IPS-NIHi7 (cell line): ENCODE results near the gene TMA16.
"Not testable (repeated sequence)": the region's sequence is repeated elsewhere in the genome, so short reads cannot be mapped to it uniquely, and the experiment has no call there.

Experiments
- DNase-seq: peaks from one replicate; pipeline ENCODE4 v3.0.0; 2012; ENCODE audit warnings: mixed read lengths; ENCODE audit errors: extremely low spot score

The TMA16 gene

DNA sequence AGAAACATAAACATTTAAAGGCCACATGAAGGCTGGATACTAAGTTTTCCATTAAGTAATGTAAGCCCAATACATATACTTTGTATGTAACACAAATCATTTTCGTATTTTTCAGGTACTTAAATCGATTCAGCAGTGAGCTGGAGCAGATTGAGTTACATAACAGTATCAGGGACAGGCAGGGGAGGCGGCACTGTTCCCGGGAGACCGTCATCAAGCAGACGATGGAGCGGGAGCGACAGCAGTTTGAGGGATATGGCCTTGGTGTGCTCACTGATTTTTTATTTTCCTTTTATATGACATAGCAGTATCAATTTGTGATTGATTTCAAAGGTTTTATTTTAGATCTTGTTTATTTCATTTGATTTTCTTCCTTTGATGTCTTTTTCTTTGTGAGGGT, 20.7 kb downstream of the TMA16 start:
- DNase-seq = no peak

DNA sequence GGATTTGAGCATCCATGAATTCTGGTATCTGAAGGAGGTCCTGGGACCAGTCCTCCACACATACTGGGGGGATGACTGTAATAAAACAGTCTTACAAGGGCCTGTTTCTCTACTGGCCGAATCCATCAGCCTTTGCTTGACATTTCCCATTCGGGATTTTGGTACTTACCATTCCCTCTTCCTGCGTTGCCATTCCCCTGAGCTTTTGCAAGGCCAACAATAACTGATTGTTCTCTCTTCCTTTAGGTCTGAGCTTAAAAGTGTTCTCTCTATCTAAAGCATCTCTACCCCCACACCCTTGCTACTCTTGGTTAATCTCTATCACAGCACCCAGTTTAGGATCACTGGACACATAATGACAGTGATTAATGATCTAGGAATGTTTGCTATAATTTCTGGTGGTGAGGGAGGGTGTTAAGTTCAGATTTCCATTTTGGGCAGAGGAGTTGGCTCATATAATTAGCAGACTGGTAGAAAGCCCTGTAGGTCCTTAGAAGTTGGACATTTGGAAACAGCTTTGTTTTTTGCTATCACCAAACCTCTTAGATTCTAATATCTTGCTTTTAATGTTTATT, 29.4 kb downstream of the TMA16 start:
- no peak for DNase-seq

DNA sequence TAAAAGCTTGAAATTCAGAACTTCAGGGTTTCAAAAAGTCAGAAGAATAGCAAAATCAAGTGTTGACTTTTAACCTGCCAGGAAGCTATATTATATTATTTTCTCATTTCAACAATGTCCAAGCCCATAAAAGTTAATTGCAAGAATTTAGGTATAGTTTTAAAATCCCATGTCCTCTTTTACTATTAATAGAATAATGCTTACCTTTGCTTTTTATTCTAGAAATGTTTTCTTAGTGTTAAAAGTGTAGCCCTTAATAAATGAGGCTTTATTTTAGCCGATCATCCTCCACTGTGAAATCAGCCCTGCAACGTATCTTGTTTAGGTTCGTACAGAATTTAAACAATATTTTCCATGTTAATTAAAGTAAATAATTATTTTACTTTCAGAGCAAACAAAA, 31.5 kb downstream of the TMA16 start:
- no peak for DNase-seq

DNA sequence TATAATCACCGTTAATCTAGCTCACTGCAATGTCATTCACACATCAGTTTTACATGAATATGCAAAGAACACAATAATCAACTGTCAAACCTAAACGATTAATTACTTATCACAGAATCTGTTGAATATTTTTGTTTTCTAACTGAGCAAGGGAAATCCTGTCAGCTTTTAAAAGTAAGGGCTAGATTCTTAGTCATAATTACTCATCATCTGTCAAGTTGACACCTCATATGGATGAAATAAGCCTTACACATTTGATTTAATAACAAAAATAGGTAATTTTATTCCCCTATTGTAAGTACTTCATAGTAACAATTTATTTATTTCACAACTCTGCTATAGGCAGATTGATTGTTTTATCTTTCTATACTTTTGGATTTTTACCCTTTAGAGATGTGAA, 32.7 kb downstream of the TMA16 start:
- DNase-seq = no peak

DNA sequence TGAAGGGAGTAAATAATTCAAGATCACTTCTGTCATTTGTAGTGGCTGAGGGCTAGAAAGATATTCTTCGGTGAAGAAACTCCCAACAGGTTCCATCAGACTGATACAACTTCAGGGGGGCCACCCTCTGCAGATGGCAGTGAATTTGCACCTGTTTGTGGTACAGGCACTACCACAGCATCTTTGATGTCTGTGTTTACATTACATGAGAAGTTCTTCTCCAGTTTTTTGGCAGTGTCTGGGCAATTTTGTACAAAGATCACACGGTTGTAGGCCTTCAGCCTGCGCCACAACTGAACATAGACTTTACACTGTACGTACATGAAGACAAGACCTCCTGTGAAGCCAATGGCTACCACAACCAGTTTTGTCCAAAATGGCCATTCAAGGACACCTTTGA, 34.2 kb downstream of the TMA16 start:
- DNase-seq = no peak

DNA sequence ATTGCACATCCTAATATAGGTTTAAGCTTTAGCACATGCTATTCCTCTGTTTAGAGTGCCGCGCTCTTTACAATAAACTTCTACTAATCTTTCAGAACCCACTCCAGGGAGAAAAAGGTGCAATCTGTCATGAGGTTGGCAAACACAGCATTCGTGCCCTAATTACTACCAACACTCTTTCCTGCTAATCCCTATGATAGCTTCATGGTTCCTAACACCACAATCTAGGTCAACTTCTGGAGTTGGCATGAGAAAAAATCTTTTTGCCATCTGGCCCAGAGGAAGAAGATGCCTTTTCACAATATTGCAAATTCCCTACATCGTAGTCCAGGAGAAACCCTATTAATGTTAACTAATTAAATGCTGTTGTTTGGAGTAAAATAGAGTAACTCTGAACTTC, 39.6 kb downstream of the TMA16 start:
- no peak for DNase-seq

DNA sequence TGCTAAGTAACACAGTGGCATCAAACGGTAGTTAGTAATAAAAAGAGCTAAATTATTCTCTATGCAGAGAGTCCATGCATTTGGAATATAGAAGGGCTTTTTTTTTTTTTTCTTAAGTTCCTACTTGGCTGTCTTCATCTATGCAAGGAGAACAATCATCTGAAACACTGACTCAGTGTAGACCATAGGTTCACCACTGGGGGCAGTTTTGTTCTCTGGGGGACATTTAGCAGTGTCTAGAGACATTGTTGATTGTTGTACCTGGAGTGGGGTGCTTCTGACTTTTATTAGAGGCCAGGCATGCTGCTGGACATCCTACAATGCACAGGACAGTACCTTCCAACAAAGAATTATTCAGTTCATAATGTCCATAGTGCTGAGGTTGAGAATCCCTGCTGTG, 41.2 kb downstream of the TMA16 start:
- DNase-seq = no peak

DNA sequence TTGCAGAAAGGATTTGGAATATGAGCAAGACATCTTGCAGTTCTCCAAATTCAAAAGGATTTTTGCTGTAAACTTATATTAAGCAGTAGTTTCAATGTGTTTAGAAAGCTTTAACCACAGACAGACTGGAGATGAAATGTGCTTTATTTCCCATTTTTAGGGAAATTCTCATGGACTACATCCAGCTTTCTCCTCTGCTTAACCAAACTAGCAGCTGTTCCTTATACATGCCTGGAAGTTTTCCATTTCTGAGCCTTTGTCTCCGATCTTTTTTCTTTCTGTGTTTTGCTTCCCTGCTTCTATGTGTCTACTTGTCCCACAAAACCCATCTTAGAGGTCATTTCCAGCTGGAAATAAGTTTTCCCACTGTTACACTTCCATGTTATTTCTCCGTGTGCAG, 41.6 kb downstream of the TMA16 start:
- no peak for DNase-seq

DNA sequence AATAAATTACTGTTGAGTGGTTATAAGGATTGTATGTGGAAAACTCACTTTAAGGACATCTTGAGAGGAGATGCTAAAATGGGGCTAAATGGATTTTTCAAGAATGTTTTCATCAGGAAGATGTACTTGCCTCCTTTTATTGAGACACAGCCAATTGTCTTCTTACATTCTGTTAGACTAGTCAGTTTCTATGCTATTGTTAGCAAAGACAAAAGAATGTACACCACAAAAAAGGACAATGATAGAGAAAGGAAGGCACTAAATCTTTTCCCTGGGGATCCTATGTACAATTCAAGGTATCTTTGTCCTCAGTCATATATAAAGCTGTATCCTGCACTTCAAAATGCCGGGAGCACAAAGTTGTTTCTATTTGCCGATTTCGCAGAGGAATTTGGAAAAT, 42.6 kb downstream of the TMA16 start:
- DNase-seq = no peak

DNA sequence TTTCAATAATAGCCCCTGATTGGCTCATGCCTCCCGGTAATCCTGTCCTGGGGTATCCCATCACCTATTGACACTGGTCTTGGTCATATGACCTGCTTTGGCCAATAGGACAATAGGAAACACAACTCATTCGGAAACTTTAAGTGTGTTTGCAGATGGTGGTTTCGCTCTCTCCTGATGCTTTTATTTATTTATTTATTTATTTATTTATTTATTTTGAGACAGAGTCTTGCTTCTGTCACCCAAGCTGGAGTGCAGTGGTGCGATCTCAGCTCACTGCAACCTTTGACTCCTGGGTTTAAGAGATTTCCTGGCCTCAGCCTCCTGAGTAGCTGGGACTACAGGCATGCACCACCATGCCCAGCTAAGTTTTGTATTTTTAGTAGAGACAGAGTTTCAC, 44.3 kb downstream of the TMA16 start:
- not testable (repeated sequence) for DNase-seq

DNA sequence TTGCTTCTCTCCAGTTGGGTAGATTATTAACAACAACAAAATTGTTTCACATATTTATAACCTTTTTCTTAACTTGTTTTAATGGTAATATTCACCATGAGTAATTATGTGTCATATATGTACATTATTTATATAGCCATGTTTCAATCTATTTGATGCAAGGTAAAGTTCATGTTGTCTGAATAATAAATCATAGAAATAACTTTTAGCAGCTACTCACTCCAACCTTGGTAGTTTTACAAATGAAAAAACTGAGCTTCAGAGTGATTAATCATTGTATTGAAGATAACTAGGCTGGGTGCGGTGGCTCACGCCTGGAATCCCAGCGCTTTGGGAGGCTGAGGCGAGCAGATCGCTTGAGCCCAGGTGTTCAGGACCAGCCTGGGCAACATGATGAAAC, 46.0 kb downstream of the TMA16 start:
- DNase-seq = no peak

DNA sequence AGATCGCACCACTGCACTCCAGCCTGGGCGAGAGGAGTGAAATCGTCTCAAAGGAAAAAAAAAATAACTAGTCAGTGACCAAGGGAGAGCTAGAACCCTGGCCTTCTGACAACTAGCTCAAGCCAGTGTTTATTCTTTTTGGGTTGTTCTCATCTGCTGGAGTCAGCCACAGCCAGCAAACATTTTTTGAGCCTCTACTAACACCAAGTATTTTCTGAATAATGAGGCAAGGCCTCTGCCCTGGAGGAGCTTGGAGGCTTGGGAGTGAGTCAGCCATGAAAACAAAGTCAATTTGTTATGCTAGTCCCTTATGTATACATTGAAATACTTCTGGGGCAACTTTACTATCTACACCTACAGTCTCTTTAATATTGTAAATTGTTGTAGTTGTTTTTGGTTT, 46.5 kb downstream of the TMA16 start:
- DNase-seq = no peak

DNA sequence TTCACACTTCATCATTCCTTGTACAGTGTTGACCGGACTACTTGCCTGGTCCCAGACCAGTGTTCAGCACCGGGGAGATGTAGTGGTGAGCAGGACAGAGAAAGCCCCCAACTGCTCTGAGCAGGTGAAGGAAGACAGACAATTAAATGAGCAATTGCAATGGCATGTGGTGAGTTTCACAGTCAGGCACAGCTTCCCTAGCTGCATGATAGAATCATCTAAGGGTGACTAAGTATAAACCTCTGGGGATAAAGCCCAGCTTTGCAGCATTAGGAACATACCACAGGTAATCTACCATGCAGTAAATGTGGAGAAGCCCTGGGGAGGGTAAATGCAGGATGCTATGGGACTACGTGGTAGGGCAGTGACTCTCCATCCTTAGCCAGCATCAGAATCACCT, 47.8 kb downstream of the TMA16 start:
- DNase-seq = no peak

DNA sequence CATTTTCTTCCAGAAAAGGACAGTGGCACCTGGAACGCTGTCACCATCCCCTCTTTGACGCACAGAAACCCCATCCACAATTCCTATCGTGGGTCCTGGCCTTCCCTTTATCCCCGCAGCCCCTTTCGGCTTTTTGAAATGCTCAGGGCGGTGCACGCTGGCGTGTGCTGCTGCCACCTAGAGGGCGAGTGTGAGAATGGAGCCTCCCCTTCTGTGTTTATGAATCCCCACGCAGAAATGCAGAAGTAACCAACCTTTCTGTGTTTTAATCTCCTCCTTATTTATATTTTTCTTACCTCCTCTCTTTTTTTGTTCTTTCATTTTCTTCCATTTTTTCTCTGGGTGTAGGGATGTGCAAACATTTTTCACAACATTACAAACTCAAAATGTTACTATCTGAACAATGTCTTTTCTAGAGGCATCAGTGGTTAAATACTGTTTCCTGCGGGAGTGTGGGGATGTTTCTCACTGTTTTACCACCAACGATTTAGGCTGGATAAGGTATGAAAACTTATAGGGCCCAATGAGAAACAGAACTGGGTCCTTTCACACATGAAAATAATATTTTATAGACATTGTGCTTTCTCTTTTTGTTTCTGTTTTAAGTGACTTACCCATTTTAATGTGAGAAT, 50.0 kb downstream of the TMA16 start:
- DNase-seq = peak; percentile 79

DNA sequence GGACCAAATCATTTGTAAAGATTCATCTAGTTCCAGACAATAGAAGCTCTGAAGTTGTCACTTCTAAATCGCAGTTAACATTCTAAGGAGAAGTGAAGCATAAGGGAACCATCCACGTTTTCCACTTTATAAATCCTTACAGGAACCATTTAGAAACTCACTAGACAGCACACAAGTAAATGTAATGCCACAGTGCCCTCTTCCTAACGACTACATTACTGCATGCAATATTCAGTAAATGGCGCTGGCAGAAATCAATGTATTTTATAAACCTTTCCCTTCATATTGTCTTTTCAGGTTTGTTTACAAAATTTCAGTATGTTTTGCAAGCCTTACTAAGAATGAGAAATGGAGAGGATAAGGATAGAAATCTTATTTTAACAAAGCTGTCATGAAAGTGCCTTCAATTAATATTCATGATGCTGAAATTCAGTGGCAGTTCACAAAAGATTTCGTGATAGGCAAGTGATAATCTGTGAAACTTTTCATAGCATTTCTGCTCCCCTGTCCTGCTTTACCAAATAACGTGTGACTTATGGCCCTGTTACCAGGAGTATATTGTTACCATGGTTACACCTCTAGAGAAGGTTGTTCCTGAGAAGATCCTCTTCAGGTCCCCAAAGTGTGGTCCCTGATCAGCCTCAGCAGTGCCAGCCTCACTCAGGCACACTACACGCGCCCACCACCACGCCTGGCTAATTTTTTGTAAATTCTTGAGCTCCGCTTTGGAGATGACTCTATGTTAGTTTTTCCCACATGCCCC, 54.2 kb downstream of the TMA16 start:
- DNase-seq = peak; percentile 29

DNA sequence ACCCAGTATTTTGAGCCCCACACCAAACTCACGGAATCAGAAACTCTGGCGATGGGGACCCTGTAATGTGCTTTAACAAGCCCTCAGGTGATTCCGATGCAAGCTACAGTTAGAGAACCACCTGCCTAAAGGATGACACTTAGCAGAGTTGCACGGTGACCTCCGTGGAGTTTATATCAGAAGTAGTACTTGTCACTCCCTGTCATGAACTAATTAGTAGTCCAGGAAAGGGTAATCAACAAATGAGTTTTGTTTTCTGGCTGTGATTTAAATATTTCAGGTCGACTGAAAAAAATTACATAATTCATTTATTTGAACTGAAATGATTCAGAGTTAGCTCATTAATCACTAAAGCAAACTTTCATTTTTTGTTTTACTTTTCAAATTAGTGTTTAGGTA, 56.4 kb downstream of the TMA16 start:
- DNase-seq = no peak

DNA sequence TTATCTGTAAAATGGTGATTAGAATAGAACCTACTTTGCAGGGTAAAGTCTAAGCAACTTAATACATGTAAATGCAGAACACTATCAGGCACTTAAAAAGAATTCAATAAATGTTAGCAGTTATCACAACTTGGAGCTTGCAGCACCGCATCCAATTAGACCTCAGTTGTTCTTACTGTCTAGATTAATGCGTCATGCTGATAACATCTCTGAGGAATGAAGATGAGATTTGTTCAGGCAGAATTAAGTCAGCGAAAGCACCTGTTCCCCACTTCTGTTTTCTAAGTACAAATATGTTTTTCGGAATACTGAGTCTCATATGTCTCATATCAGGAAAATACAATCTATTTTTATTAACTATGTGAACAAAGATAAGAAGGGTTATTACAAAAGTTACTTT, 58.7 kb downstream of the TMA16 start:
- no peak for DNase-seq

DNA sequence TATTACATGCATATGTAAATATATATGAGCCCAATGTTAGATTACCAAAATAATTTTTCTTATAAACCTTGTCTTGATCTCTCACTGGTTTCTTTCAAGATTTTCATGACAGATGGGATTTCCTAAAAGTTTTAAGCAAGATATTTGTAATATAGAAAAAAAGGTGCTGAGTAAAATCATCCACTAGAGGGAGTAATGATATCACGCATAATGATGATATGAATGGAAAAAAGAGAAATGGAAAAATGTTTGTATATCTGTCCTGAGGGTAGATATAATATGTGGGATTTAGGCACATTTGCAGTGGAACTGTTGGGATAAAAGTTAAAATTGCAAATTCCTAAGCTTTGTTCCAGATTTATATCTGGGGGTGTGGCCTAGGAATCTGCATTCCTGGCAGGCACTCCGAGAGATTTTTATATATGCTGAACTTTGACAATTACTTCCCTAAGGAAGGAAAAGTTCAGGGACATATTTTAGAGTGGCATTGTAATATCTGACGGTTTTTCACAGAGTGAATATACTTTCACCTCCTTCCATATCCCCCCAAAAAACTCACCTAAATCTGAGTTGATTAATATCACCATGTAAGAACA, 60.5 kb downstream of the TMA16 start:
- no peak for DNase-seq

DNA sequence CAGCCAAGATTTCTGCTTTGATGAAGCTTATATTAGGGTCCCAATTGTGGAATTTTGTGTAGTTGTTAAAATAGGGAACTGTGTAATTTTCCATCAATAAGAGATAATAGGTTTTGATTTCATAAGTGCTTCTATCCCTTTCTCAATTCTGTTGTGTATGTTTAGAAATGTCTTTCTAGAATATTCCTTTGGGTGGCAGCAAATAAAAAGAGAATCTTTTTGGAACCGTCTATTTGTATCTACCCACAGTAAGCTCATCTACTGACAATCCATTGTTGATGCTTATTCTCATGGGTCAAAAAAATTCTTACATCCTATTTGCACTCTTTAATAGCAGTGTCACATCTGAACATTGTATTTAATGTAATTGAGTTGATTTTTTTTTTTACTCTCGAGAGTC, 61.7 kb downstream of the TMA16 start:
- DNase-seq = no peak

DNA sequence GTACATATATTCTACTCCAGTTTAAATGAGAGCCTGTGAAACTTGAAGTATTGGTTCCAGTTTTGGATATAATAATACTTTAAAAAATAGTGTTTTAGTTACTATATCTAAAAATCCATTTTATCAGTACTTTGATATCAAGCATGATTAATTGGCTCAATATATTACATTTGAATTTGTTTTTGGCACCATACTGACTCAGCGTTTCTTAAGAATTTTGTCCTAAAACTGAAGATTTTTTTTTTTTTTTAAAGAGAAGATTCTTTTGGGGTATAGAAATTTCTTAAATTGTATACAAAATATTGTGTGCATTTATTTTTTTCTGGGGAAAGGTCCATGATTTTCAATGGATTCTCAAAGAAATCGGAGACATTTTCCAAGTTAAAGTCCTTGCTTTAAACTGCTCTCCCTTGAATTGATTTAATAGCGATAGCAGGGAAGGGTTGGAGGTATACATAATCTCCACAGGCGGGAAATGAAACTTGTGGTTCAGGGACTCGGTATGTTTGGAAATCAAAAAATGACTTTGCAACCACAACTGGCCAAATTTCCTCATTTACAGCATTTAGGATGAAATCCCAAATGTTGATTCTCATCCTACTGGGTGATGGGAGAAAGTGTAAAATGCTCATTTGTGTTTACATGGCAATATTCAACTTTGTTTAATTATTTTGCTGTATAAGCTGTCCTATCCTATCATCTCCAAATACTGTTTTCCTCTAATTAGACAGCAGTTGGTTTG, 62.3 kb downstream of the TMA16 start:
- no peak for DNase-seq

DNA sequence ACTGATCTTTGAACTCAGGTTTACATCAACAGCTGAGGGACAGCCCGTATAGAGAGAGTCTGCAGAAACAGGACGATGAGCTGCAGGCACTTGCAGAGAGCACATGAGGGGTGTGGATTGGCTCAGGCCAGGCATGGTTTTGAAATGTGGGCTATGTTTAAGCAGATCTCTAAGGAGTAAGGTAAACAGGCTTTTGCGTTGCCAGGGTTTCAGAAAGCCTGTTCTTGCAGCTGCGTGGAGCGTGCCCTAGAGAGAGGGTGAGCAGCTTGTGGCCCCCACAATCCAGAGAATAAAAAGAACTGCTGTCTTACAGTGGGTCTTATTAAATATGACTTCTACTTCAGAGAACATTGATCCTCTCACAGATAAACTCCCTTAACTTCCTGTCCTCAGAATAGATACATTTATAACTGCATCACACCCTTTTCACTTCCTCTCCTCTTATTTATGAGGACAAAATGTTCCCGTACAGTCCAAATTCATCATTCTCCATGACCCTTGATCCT, 64.1 kb downstream of the TMA16 start:
- no peak for DNase-seq

DNA sequence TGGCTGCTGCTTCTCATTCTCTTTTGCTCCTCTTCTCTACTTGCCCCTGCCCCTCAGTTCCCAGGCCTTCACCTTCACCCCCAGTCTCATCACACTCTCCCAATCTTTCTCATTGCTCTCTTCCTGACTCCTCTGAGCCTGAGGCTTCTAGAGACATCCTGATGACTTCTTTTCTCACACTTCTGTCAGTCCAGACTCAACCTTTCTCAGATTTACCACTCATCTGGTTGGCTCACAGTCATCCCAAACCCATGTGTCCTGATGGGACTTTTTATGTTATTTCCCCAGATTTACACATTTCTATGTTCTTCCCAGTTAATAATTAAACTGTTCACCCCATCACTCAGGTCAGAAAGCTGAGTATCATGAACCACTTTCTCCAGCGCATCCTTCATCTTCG, 68.0 kb downstream of the TMA16 start:
- DNase-seq = no peak
